Measurements from ENCODE around the gene CDH22.
A peak's percentile ranks its signal among the peaks of the same experiment; 100 is the strongest.

The CDH22 gene

GRCh38 chr20:46334303-46334904, 26.1 kb upstream of the CDH22 start:
- Mint-ChIP-seq H3K27ac (no peak overlapping the region), H3K36me3 (no peaks in the 10 kb centered on the region), H3K27me3 (peaks cover 47 to 83% of the 10 kb centered on the region in 2 donors), H3K4me1 (no peaks in the 10 kb centered on the region), H3K9me3 (no peaks in the 10 kb centered on the region), H3K4me3 (no peak overlapping the region)
- ATAC-seq (replicated peaks) (no peak), DNase-seq (no peak)

DNA sequence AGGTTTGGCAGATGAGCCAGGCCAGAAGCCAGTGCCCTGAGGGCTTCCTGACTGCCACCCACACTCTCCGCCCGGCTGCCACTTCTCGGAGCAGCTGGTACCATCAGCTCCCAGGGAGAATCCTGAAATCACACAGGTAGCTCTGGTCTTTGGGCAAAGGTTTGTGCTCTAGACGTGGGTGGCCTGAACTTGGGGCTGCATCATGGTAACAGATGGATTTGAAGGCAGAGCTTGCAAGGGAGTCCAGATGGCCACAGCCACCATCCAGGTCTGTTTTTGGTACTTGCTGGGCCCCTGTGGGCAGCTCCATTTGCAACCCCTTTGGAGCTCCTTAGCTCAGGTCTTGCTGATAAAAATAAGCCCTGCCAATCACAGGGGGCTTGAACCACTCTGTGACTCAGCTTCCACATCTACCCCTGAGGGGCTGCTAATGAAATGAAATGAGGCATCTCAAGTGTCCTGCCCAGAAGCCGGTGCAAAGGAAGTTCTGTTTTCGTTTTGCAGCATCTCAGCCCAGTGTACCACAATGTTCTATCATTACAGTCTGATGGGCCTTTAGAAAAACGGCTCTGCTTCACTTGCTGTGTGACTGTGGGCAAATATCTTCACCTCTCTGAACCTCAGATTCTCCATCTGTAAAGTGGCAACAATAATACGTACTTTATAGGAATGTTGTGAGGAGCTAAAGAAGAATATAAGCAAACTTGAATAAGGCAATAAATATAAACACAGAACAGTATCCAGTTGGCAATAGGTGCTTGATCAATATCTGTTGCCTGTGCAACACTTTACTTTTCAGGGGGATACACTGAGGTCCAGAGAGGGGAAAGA, 25.1 kb upstream of the CDH22 start:
- Mint-ChIP-seq H3K9me3 (no peaks in the 10 kb centered on the region), H3K27me3 (peaks cover 47 to 78% of the 10 kb centered on the region in 2 donors), H3K4me1 (no peaks in the 10 kb centered on the region), H3K27ac (no peak overlapping the region), H3K36me3 (no peaks in the 10 kb centered on the region), H3K4me3 (no peak overlapping the region)
- no peak for DNase-seq
- ATAC-seq (replicated peaks), result no peak

DNA sequence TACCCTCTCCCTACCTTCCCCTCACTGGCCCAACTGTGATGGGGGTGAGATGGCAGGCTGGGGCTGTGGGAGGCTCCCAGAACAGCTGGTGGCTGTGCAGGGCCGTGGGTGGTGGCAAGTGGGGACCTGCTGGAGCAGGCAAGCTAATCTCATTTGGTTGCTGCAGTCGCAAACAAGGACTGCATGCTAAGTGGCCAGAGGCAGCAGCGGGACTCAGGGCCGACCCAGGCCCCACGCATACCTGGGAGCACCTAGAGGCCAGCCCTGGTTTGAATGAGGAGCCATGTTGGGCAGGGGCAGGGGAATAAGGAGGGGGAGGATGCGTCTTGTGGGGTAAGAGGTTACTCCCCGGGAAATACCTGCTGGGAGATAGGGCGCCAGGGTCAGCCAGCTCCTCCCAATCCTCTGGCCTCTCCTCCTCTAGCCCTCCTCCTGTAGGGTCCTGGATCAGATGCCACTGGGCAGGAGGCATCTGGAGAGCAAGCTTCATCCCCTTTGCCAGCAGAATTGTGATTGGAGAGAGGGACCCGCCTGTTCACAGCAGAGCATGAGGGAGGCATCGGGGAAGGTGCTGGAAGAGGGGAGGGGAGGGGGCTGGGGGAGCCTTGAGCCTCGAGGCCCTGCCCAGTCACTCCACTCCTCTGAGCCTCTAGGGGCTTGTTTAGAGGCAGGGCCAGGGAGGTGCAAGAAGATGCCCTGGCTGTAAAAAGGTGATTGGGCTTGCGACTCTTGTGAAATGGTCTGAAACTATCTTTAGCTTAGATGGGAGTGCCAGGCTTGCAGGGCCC, 24.3 kb upstream of the CDH22 start:
- H3K27me3 Mint-ChIP-seq, result peaks cover 47 to 76% of the 10 kb centered on the region in 2 donors
- H3K36me3 Mint-ChIP-seq, result no peaks in the 10 kb centered on the region
- no peak for DNase-seq
- no peak overlapping the region for H3K27ac Mint-ChIP-seq
- no peaks in the 10 kb centered on the region for H3K9me3 Mint-ChIP-seq
- H3K4me1 Mint-ChIP-seq, result no peaks in the 10 kb centered on the region
- ATAC-seq (replicated peaks), result no peak
- H3K4me3 Mint-ChIP-seq, result no peak overlapping the region

GRCh38 chr20:46331611-46332361, 23.5 kb upstream of the CDH22 start:
- no peaks in the 10 kb centered on the region for H3K4me1 Mint-ChIP-seq
- no peak overlapping the region for H3K4me3 Mint-ChIP-seq
- no peaks in the 10 kb centered on the region for H3K9me3 Mint-ChIP-seq
- no peaks in the 10 kb centered on the region for H3K36me3 Mint-ChIP-seq
- peaks cover 47 to 76% of the 10 kb centered on the region in 2 donors for H3K27me3 Mint-ChIP-seq
- H3K27ac Mint-ChIP-seq, result no peak overlapping the region
- ATAC-seq (replicated peaks) (no peak), DNase-seq (no peak)

- ATAC-seq (replicated peaks) (no peak), DNase-seq (no peak)
- Mint-ChIP-seq H3K9me3 (no peaks in the 10 kb centered on the region), H3K4me3 (no peak overlapping the region), H3K27ac (no peak overlapping the region), H3K36me3 (no peaks in the 10 kb centered on the region), H3K4me1 (no peaks in the 10 kb centered on the region), H3K27me3 (peaks cover 47 to 67% of the 10 kb centered on the region in 2 donors)
These were observed 22.6 kb upstream of the CDH22 start for GRCh38 chr20:46330831-46331371.

DNA sequence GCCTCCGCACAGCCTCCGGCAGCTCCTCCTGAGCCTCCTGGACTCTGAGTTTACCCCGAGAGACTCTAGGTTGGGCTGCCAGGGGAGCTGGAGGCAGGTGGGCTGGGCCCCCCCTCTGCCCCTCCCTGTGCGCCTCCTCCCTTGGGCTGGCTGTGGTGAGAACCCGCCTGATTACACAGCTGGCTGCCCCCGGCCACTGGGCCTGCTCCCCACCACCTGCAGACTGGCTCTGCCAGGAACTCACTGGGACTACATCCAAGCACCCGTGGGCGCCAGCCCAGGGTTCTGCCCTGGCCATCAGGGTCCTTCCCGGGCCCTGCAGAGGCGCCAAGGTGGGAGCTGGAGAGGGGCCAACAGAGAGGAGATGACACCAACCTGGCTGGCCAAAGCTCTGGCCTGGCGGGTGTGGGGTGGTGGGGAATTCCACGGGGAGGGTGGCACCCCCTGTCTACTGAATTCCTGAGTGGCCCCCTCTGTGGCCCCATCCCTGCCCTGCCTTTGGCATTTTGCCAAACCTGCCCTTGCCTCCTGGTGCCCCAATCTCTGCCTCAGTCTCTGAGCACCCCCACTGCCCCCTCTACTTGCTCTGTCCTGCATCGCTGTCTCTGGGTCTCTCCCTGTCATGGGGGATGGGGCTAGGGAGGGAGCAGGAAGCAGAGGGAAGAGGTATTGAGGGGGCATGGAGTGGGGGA, 21.9 kb upstream of the CDH22 start:
- Mint-ChIP-seq H3K27me3 (peaks cover 46 to 61% of the 10 kb centered on the region in 2 donors), H3K9me3 (no peaks in the 10 kb centered on the region), H3K27ac (no peak overlapping the region), H3K4me3 (no peak overlapping the region), H3K36me3 (no peaks in the 10 kb centered on the region), H3K4me1 (no peaks in the 10 kb centered on the region)
- DNase-seq, result no peak
- no peak for ATAC-seq (replicated peaks)

- H3K27ac Mint-ChIP-seq, result no peak overlapping the region
- H3K4me1 Mint-ChIP-seq, result no peaks in the 10 kb centered on the region
- H3K9me3 Mint-ChIP-seq, result no peaks in the 10 kb centered on the region
- ATAC-seq (replicated peaks) (no peak), DNase-seq (no peak)
- H3K36me3 Mint-ChIP-seq, result no peaks in the 10 kb centered on the region
- H3K4me3 Mint-ChIP-seq, result no peak overlapping the region
- peaks cover 40 to 43% of the 10 kb centered on the region in 2 donors for H3K27me3 Mint-ChIP-seq
These were observed 20.0 kb upstream of the CDH22 start for GRCh38 chr20:46328200-46328882.

DNA sequence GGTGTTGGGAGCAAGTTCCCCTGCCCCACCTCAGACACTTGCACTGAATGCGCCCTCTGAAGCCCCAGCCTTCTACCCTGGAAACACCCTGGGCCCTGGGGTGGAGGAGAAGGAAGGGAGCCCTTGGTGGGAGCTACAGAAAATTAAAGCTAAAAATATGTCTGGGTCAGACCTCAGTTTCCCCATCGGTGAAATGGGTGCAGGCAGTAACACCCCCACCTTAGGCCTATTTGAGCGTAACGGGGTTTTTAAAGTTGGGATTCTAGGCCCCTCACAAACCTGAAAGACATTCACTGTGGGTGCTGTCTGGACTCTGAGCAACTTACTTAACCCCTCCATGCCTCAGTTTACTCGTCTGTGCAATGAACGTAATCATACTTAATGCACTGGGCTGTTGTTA, 19.3 kb upstream of the CDH22 start:
- no peak for DNase-seq
- Mint-ChIP-seq H3K4me3 (no peak overlapping the region), H3K9me3 (no peaks in the 10 kb centered on the region), H3K4me1 (no peaks in the 10 kb centered on the region), H3K27ac (no peak overlapping the region), H3K36me3 (no peaks in the 10 kb centered on the region), H3K27me3 (peaks cover 35 to 39% of the 10 kb centered on the region in 2 donors)
- no peak for ATAC-seq (replicated peaks)

GRCh38 chr20:46325789-46326188, 17.5 kb upstream of the CDH22 start:
- DNase-seq, result no peak
- Mint-ChIP-seq H3K27ac (no peak overlapping the region), H3K27me3 (peaks cover 28 to 40% of the 10 kb centered on the region in 2 donors), H3K4me1 (no peaks in the 10 kb centered on the region), H3K9me3 (no peaks in the 10 kb centered on the region), H3K4me3 (no peak overlapping the region), H3K36me3 (no peaks in the 10 kb centered on the region)
- no peak for ATAC-seq (replicated peaks)

GRCh38 chr20:46324960-46325703, 16.8 kb upstream of the CDH22 start:
- no peak overlapping the region for H3K27ac Mint-ChIP-seq
- DNase-seq (no peak), ATAC-seq (replicated peaks) (peak in 1 of 2 donors; percentile 56)
- no peak overlapping the region for H3K4me3 Mint-ChIP-seq
- no peaks in the 10 kb centered on the region for H3K4me1 Mint-ChIP-seq
- no peaks in the 10 kb centered on the region for H3K36me3 Mint-ChIP-seq
- no peaks in the 10 kb centered on the region for H3K9me3 Mint-ChIP-seq
- peaks cover 27 to 36% of the 10 kb centered on the region in 2 donors for H3K27me3 Mint-ChIP-seq

DNA sequence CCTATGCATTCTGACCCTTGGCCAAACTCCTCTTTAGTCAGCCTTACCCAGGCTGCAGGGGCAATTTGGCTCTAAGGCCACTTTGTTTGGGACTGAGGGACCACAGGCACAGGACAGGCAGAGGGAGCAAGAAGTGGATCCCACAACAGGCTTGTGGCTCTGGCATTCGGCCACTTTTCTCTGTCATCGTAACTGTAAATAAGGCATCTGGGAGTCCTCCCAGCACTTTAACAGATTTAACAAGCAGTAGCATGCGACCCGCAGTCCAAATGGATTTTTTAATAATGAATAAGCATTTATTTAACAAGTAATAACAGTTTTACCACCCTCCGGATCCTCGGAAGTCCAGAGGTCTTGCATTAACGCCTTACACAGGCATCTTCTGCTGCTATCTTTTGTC, 16.1 kb upstream of the CDH22 start:
- no peak overlapping the region for H3K27ac Mint-ChIP-seq
- no peak overlapping the region for H3K4me3 Mint-ChIP-seq
- no peaks in the 10 kb centered on the region for H3K9me3 Mint-ChIP-seq
- H3K4me1 Mint-ChIP-seq, result no peaks in the 10 kb centered on the region
- DNase-seq, result no peak
- peaks cover 30 to 36% of the 10 kb centered on the region in 2 donors for H3K27me3 Mint-ChIP-seq
- H3K36me3 Mint-ChIP-seq, result no peaks in the 10 kb centered on the region
- ATAC-seq (replicated peaks), result no peak

DNA sequence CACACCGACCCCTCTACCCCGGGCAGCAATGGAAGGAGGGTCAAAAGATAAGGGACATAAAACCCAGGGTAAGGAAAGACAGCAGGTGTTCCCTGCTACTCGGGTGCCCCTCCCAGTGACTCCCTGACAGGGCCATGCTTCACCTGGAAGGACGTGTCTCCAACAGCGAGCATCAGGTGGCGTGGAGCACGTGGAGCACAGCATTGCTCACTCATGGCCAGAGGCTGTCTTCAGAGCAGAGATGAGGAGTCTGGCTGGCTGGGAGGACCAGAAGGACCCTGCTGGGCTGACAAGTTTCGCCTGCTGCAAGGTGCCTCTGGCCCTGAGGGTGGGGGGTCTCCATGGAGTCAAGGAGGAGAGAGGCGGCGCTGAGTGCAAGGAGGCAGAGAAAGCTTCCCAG, 15.3 kb upstream of the CDH22 start:
- H3K9me3 Mint-ChIP-seq, result no peaks in the 10 kb centered on the region
- H3K4me3 Mint-ChIP-seq, result no peak overlapping the region
- no peaks in the 10 kb centered on the region for H3K36me3 Mint-ChIP-seq
- H3K4me1 Mint-ChIP-seq, result no peaks in the 10 kb centered on the region
- ATAC-seq (replicated peaks), result no peak
- H3K27ac Mint-ChIP-seq, result no peak overlapping the region
- H3K27me3 Mint-ChIP-seq, result peaks cover 32 to 40% of the 10 kb centered on the region in 2 donors
- DNase-seq, result no peak
